ENCODE data around the gene GULP1. TPM values are rescaled to one million over a fixed set of nuclear protein-coding genes. Genes with fewer than 3 reads are reported as not detected.
A peak's percentile ranks its signal among the peaks of the same experiment; 100 is the strongest.

Gene GULP1
- total and polyA plus RNA-seq, 2 of the 4 experiments (the other 2 are of a cell fraction), result 24.4 to 40.1 TPM

DNA sequence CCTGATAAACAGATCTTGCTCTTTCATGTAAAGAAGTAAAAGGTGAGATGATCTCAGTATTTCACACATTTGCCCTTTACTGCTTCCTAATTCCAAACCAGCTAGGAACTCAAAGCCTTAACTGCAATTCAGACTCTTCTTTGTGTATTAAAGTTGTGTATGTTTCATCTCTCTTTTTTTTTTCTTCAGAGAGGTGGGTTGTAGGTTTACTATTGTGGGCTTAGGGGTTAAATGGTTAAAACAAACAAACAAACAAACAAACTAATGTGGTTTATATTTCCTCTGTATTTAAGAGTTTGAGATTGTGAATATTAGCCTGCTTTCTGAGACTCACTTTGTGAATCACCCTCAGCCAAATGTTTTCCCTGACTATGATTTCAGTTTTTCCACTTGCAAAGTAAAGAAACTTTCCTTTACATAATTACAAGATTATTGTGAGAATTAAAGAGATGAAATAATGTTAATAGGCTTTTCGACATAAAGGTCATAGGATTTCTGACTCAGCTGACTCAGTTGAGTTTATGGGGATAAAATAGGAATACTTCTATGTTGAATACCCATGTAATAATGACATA, 2.8 kb downstream of the GULP1 start:
- H4K20me1 ChIP-seq (ENCODE audit: insufficient read depth, low read length), result no peaks in the 10 kb centered on the region
- no TSS peak for BruUV-seq (replicated peaks)
- H3K23ac ChIP-seq (ENCODE audit: low read depth, low read length), result peak overlapping the region; percentile 75; the same call in 1 of the 2 replicates
- ATAC-seq (ENCODE audit: low read depth) (no peak), DNase-seq (peak; percentile 24)
- peak overlapping the region; percentile 40; the same call in 1 of the 2 replicates for H4K5ac ChIP-seq (ENCODE audit: low read depth, low read length)
- dilution Hi-C loops (cut with HindIII; ENCODE audit: low sequenced_read_pairs, unreplicated experiment) (no loop called here), intact Hi-C loops (cut with micrococcal nuclease) (loop anchor here (5.0 to 10.0 kb wide), 4 partner anchors 73 to 1128 kb away; partner anchors contain the start of gene COL3A1), in situ Hi-C loops (cut with MboI; ENCODE audit: low sequenced_read_pairs) (loop anchor here (5.0 kb wide), 1 partner anchor 218 kb away; no protein-coding TSS in a partner anchor)
- H3K14ac ChIP-seq (replicated peaks; ENCODE audit: low read depth, low read length), result peak overlapping the region; percentile 83
- peak overlapping the region; percentile 82; the same call in 1 of the 2 replicates for H3K4ac ChIP-seq (ENCODE audit: low read depth, low read length)
- H3K9ac ChIP-seq (ENCODE audit: low read depth, low read length), result peak overlapping the region; percentile 91; the same call in 1 of the 2 replicates
- TF ChIP-seq MAFK (IDR thresholded peaks at IDR 0.05; ENCODE audit: low read depth, low read length) (no peak), BHLHE40 (IDR thresholded peaks at IDR 0.05; ENCODE audit: low read depth, low read length) (no peak), CEBPB (IDR thresholded peaks at IDR 0.05; ENCODE audit: low read depth, low read length) (no peak), RFX5 (IDR thresholded peaks at IDR 0.05; ENCODE audit: low read depth, low read length) (no peak), POLR2A (IDR thresholded peaks at IDR 0.05; ENCODE audit: low read depth, low read length) (no peak), MAZ (IDR thresholded peaks at IDR 0.05; ENCODE audit: borderline replicate concordance, low read depth, low read length) (no peak), MXI1 (IDR thresholded peaks at IDR 0.05; ENCODE audit: borderline replicate concordance, low read depth, low read length) (no peak), CHD1 (IDR thresholded peaks at IDR 0.05; ENCODE audit: low read depth, low read length) (no peak)
- no peaks in the 10 kb centered on the region for H3K36me3 ChIP-seq (ENCODE audit: control insufficient read depth, insufficient read depth, low read length)
- no peaks in the 10 kb centered on the region for H3K9me1 ChIP-seq (ENCODE audit: insufficient read depth, low read length)
- H3K79me1 ChIP-seq (ENCODE audit: low read depth in 1 of 2, low read length in 2 of 2), result peaks cover 5 to 39% of the 10 kb centered on the region in 2 experiments; a peak in 3 of 4 replicates
- ChIA-PET POLR2A (ENCODE audit: unreplicated experiment) (no interaction called here), CTCF (interaction anchor here (0.6 to 1.2 kb wide), 5 partner anchors 12 to 707 kb away, joined by 3 to 5 read pairs (median 3); no protein-coding TSS in a partner anchor)
- H3K18ac ChIP-seq (ENCODE audit: low read depth, low read length), result peak overlapping the region; percentile 67; the same call in 1 of the 2 replicates
- H2AK9ac ChIP-seq (replicated peaks; ENCODE audit: low read depth, low read length, poor library complexity), result no peak overlapping the region
- peak overlapping the region; percentile 74 for H3K56ac ChIP-seq (ENCODE audit: extremely low read depth, insufficient read depth, low read length)
- peak overlapping the region; percentile 93 for H3K4me2 ChIP-seq (ENCODE audit: low read depth, low read length)
- H3K4me3 ChIP-seq (ENCODE audit: insufficient read depth, low read depth, low read length), result peak overlapping the region; percentile 77
- no peak overlapping the region for H2AFZ ChIP-seq (replicated peaks; ENCODE audit: low read length, poor library complexity)
- H3K9me3 ChIP-seq (ENCODE audit: control insufficient read depth, insufficient read depth, low read length), result no peaks in the 10 kb centered on the region
- no peak overlapping the region for H2AK5ac ChIP-seq (ENCODE audit: low read depth, low read length)
- H2BK20ac ChIP-seq (ENCODE audit: low read depth, low read length), result peak overlapping the region; percentile 50
- H2BK120ac ChIP-seq (ENCODE audit: low read depth, low read length), result peak overlapping the region; percentile 73
- no peaks in the 10 kb centered on the region for H3K27me3 ChIP-seq (ENCODE audit: control insufficient read depth, insufficient read depth, low read length)
- no CpG with 5 or more reads among the region's 1 CpG for WGBS, 2 experiments (ENCODE audit: extremely low coverage in 2 of 2, insufficient read length in 1 of 2)
- H3K4me1 ChIP-seq (ENCODE audit: control insufficient read depth, insufficient read depth, low read length), result no peaks in the 10 kb centered on the region
- peak overlapping the region; percentile 4 to 61; a peak in 3 of 4 replicates for H4K8ac ChIP-seq (ENCODE audit: low read depth in 2 of 2, low read length in 2 of 2)
- peak overlapping the region; percentile 69; the same call in 1 of the 2 replicates for H3K27ac ChIP-seq (ENCODE audit: insufficient read depth, low read length)
- H4K91ac ChIP-seq (ENCODE audit: insufficient read depth, low read depth, low read length), result peak overlapping the region; percentile 78; the same call in 1 of the 2 replicates
- H2BK15ac ChIP-seq (ENCODE audit: low read depth, low read length), result peak overlapping the region; percentile 35; the same call in 1 of the 3 replicates
- H2BK5ac ChIP-seq (ENCODE audit: low read depth, low read length, poor library complexity, severe bottlenecking), result peak overlapping the region; percentile 88
